Measurements from ENCODE around the gene NSMCE1.

The NSMCE1 gene

DNA sequence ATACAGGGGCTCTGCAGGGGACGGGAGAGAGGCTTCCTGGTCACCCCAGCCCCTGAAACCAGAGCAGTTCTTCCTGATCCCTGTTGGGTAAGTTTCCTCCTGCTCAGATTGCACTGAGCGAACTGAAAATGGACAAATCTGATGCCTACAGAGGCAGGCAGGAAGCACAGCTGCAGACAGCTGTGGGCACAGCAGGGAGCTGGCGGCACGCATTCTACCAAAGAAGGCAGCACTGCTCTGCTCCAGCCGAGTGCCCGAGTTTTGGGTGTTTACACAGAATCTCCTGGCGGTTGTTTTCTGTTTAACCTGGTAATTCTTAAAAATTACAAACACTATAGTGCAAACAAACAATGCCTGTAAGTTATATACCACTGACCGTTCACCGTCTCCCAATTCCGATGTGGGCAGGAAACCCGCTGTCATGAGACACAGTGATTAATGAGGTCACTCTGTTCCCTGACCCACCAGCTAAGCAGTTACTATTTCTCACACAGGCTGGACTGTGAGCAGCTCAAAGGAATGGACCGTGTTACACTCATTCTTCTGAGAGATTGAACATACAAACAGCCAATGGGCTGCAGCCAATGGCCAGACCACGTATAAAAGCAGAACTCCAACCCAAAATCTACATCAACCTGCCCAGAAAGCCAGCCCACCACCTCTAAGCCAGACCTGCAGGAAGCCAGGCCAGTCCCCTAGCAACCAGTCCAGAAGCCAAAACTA, 25.5 kb downstream of the NSMCE1 start:
- peak; percentile 89 to 95 for DNase-seq

DNA sequence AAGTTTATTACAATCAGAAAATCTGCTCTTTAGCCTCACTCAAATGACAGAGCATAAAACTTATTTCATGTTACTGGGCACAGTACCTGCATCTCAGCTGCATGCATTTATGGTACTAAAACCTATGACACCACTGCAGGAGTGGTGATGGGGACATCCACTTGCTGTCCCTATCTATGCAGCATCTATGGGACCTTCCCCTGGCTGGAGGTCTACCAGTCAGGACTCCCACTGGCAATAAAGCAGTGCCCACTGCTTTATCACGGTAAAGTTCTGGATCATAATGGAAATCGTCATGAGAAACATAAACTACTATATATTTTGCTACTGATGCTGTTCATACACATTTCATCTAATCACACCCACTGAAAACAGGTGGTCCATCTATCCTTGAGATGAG, 26.2 kb downstream of the NSMCE1 start:
- no peak for DNase-seq

- no peak for DNase-seq
Measured at GRCh38 chr16:27241658-27242057, 26.9 kb downstream of the NSMCE1 start.

GRCh38 chr16:27240948-27241531, 27.5 kb downstream of the NSMCE1 start:
- DNase-seq: peak; percentile 10 to 34

- DNase-seq: no peak
Measured at GRCh38 chr16:27239906-27240655, 28.5 kb downstream of the NSMCE1 start.

GRCh38 chr16:27239026-27239425, 29.5 kb downstream of the NSMCE1 start:
- no peak for DNase-seq

DNA sequence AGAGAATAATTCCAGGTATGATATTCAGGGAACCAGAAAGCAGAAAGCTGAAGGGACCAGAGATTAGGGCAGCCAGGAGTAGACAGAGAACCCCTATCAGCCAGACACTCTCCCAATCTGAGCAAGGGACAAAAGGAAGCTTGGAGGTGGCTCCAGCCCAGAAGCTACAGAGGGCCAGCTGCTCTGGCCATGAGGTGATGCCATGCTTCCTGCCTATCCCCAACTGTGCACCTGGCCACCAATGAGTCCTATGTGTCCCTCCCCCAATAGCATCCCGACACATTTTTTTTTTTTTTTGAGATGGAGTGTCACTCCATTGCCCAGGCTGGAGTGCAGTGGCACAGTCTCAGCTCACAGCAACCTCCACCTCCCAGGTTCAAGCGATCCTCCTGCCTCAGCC, 30.0 kb downstream of the NSMCE1 start:
- DNase-seq: no peak

- DNase-seq: peak; percentile 40 to 69
Measured at GRCh38 chr16:27238016-27238587, 30.5 kb downstream of the NSMCE1 start.

GRCh38 chr16:27237219-27238015, 31.2 kb downstream of the NSMCE1 start:
- peak; percentile 79 to 90 for DNase-seq

DNA sequence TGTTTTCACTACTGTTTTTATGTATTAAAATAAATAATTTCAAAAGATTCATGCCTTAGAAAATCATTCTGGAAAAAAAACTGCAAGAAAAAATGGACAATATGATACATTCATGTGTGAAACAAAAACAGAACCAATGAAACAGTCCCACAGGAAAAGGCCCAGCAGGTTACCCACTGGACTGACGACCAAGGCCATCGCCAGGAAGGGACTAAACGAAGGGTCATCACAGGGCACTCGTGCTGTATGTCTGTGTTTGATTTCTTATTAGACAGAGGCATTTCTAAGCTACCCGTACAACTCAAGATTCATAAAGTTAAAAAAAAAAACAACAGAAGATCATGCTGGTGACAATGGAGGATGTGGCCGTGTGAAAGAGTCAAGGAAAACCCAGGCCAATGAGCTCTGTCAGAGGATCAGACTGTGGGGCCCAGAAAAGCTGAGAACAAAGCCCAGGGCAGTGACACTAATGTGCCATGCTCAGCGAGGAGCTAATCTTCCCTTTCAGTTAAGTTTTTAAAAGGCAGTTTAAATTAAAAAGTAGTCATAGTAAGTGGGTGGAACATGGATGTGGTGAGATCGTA, 31.8 kb downstream of the NSMCE1 start:
- no peak for DNase-seq

GRCh38 chr16:27235938-27236245, 32.7 kb downstream of the NSMCE1 start:
- DNase-seq: no peak

GRCh38 chr16:27235055-27235937, 33.3 kb downstream of the NSMCE1 start:
- DNase-seq: peak; percentile 62 to 73

DNA sequence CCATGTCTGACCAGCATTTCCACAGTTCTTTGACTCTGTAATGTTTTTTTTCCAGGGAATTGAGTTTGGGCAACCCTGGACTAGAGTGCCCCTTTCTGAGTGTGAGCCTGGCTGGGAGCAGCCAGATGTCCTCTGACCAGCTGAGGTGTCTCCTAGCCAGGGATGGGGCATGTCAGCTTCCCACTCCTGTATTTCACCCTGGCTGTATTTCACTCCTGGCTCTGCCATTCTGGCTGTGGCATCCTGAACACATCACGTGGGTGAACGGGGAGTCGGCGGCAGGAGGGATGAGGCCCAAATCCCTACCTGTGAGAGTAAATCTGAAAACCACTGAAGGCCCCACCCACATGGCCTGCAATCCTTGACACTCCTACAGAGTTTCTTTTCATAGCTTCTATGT, 34.0 kb downstream of the NSMCE1 start:
- no peak for DNase-seq

DNA sequence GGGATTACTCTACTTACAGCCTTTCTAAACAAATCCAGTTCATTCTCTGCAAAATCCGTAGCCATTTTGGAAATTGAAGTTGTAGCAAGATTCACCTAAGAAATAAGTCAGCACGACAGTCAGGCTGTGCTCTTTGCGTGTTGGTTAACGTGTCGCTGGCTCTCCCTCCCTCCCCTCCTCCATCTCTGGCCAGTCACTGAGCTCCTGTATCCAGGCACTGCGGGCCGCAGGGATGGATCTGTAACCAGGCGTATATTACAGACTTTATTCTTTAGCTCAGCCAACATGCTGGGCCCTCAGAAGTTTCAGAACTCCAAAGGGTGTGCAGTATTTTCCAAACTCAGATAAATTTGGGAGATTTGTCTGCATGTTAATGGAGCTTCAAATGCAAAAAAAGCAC, 34.4 kb downstream of the NSMCE1 start:
- no peak for DNase-seq

DNA sequence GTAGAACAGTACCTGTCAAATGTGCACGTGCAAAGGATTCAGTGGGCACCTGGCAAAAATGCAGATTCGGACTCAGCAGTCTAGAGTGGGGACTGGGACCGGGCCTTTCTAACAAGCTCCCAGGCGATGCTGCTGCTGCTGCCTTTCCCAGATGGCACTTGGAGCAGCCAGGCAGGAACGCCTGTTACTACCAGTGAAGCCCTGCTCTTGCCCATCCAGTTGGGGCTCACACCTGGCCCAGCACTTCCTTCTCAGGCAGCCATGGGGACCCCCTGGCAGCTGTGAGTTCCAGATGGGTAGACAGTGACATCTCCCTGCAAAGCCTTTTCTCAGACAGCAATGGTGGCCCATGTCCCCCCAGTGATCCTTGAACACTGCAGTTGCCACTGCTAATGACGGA, 34.8 kb downstream of the NSMCE1 start:
- no peak for DNase-seq

GRCh38 chr16:27232901-27233625, 35.5 kb downstream of the NSMCE1 start:
- DNase-seq: no peak

GRCh38 chr16:27232061-27232900, 36.3 kb downstream of the NSMCE1 start:
- peak; percentile 11 to 58 for DNase-seq

DNA sequence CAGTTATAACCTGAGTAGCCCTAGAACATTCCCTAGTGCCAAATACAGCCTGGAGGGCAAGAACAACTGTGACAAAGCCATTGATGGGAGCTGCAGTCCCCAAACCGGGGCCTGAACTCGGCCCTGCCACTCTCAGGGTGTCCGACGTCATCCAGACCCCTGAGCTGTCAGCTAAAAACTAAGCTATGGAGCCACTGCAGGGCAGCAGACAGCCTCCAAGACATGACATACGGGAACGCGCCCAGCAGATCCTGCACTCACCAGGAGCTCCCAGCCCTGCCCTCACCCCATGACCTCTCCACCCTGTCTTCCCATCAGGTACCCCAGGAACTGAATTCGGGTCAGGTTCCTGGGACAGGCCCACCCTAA, 36.9 kb downstream of the NSMCE1 start:
- DNase-seq: no peak

DNA sequence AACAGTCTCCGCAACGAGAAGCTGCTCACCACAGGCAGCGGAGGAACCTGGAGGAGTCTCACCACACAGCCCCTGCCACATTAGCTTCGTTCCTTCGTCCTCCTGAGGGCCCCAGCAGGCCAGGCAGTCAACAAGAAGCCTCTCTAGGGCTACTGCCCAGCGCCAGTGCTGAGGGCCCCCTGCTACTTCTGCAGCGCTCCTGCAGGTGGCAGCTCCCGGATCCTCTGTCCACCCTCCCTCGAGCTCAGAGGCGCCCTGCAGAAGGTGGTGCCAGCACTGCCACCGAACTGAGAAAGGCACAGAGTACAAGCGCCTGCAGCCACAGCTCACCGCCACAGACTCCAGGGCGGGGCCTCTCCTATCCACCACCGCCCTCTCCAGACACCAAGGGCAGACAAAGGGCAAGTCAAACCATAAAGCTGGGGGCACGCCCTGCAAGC, 38.0 kb downstream of the NSMCE1 start:
- DNase-seq: no peak
